Measurements from ENCODE around the gene PCDHB5.

DNA sequence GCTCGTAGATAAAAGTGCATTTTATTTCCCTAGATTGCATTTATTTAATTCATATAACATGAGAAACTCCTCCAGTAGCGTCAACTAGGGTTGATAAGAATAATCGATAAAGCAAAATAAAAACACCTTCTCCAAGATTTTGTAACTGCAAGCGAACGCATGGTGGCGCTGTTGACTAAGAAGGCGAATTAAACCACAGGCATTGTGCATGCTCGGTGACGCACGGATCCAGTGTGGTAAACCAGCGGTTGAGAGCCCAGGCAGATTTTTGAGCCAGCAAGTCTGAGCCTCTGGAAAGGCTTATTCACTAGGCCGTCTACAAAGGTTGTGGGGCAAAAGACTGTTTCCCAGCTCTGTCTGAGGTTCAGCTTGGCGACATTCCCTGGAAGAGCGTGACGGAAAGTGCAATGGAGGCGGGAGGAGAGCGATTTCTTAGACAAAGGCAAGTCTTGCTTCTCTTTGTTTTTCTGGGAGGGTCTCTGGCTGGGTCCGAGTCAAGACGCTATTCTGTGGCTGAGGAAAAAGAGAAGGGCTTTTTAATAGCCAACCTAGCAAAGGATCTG, 34.7 kb upstream of the PCDHB5 start, which contains the start of gene PCDHB3:
- no peak for TF ChIP-seq POLR2A (IDR thresholded peaks at IDR 0.05)
- TF ChIP-seq, protein P1, sequence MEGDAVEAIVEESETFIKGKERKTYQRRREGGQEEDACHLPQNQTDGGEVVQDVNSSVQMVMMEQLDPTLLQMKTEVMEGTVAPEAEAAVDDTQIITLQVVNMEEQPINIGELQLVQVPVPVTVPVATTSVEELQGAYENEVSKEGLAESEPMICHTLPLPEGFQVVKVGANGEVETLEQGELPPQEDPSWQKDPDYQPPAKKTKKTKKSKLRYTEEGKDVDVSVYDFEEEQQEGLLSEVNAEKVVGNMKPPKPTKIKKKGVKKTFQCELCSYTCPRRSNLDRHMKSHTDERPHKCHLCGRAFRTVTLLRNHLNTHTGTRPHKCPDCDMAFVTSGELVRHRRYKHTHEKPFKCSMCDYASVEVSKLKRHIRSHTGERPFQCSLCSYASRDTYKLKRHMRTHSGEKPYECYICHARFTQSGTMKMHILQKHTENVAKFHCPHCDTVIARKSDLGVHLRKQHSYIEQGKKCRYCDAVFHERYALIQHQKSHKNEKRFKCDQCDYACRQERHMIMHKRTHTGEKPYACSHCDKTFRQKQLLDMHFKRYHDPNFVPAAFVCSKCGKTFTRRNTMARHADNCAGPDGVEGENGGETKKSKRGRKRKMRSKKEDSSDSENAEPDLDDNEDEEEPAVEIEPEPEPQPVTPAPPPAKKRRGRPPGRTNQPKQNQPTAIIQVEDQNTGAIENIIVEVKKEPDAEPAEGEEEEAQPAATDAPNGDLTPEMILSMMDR (IDR thresholded peaks at IDR 0.05) = no peak

Measured in lower leg skin (tissue), 3 donors.